Fibroblast of the aortic adventitia (primary cell): ENCODE results near the gene LUZP2. TPM values are rescaled to one million over a fixed set of nuclear protein-coding genes. Genes with fewer than 3 reads are reported as not detected.

ENCODE experiments used
- DNase-seq: peaks from one replicate; pipeline ENCODE4 v3.0.0-alpha.2; 2010; ENCODE audit warnings: low read depth
- H3K4me3 ChIP-seq: 2 replicates; pipeline ENCODE4 v1.5.1; 2011; ENCODE audit warnings: low read depth, mild to moderate bottlenecking, control low read depth, low read length, moderate library complexity
- total RNA-seq: library from RNA; depleted of rRNA; stranded (reverse); fragments of >200 nt; gene quantifications from 2 replicates; pipeline ENCODE4 v1.2.3, GENCODE V29; 2012; ENCODE audit warnings: low replicate concordance
- TF ChIP-seq, protein P1 (sequence below): IDR thresholded peaks from 2 replicates; pipeline ENCODE4 v1.5.1; 2011; ENCODE audit warnings: mild to moderate bottlenecking, low read length, control low read depth, inconsistent platforms; ENCODE audit not compliant: insufficient read depth

The LUZP2 gene
- total RNA-seq, result 0.74 and 20.6 TPM in 2 replicates

GRCh38 chr11:24496736-24497725, at the start of gene LUZP2:
LUZP2 (plus strand) TSS chr11:24497053.
- peak; percentile 13 for DNase-seq
- H3K4me3 ChIP-seq, result peak within 1 kb of the TSS; percentile 63
- TF ChIP-seq, protein P1, sequence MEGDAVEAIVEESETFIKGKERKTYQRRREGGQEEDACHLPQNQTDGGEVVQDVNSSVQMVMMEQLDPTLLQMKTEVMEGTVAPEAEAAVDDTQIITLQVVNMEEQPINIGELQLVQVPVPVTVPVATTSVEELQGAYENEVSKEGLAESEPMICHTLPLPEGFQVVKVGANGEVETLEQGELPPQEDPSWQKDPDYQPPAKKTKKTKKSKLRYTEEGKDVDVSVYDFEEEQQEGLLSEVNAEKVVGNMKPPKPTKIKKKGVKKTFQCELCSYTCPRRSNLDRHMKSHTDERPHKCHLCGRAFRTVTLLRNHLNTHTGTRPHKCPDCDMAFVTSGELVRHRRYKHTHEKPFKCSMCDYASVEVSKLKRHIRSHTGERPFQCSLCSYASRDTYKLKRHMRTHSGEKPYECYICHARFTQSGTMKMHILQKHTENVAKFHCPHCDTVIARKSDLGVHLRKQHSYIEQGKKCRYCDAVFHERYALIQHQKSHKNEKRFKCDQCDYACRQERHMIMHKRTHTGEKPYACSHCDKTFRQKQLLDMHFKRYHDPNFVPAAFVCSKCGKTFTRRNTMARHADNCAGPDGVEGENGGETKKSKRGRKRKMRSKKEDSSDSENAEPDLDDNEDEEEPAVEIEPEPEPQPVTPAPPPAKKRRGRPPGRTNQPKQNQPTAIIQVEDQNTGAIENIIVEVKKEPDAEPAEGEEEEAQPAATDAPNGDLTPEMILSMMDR, result no peak

DNA sequence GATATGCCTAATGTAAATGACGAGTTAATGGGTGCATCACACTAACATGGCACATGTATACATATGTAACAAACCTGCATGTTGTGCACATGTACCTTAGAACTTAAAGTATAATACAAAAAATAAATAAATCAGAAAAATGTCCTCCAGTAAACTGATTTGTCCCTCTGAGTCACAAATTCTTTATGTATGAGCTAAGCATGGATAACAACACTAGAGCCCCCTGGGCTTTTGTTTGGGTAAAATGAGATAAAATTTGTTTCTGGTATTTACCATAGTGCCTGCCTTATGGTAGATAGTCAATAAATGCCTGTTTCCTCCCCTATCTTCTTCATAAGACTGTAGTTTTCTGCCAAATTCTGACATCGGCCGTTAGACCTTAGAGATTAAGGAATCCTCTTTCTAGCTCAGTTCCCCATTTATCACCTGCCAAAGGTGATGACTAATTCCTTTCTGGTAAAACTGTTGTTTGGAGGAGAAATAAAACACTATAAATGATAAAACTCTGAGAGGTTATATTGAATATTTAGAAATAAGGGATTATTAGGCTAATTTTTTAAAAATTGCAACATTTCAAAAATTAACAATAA, 43.6 kb upstream of the LUZP2 start:
- TF ChIP-seq, protein P1, result no peak
- no peak for DNase-seq
- H3K4me3 ChIP-seq, result no peak overlapping the region

DNA sequence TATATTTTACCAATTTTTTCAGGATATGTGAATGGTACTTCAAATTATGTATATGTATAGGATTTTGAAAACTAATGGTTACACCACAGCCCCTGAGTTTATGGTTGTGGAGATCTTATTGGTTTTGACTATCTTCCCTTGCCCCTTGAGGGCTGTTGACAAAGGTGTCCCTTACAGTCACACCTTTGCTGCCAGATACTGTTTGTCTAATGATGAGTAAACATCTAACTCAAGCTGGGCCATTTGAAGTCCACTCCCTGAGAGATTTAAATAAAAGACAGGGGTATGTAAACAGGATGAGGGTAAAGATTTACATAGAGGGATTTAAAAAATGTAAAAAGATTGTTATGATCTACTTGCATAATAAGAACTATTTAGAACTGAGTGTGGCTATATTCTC, 38.9 kb upstream of the LUZP2 start:
- H3K4me3 ChIP-seq, result no peak overlapping the region
- DNase-seq, result no peak
- TF ChIP-seq, protein P1, result no peak

- H3K4me3 ChIP-seq, result no peak overlapping the region
- TF ChIP-seq, protein P1, result no peak
- DNase-seq, result no peak
Measured at GRCh38 chr11:24470431-24470830, 26.4 kb upstream of the LUZP2 start.

DNA sequence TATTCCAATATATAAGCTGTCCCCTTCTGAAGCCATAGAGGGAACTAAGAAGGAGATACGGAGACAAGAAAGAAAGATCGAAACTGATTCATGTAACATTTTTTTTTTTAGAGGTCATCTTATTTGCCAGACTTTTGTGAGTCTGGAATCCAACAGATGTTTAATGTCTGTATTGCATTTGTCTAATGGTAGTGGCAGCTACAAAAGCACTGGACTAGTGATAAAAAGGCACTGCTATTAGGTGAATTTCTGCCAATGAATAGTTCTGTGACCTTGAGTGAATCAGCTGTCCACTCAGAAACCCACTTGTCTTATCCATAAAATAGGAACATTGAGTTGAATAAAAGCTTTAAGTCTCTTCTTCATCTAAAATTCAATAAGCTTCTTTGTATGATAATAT, 25.8 kb upstream of the LUZP2 start:
- no peak overlapping the region for H3K4me3 ChIP-seq
- no peak for DNase-seq
- TF ChIP-seq, protein P1, result no peak

GRCh38 chr11:24478718-24479117, 18.1 kb upstream of the LUZP2 start:
- no peak overlapping the region for H3K4me3 ChIP-seq
- DNase-seq, result no peak
- TF ChIP-seq, protein P1, result no peak
